Keratinocyte (primary cell): Measurements from ENCODE around the gene FXYD5. TPM values are rescaled to one million over a fixed set of nuclear protein-coding genes. Genes with fewer than 3 reads are reported as not detected.

Source experiments
- DNase-seq: peaks from one replicate; pipeline ENCODE4 v3.0.0-alpha.2; 2011; ENCODE audit warnings: low read depth, missing footprints, low spot score
- FAIRE-seq: peaks from 2 replicates; lab custom pipeline; 2011; peaks lifted over from hg19 to GRCh38; lab: Jason Lieb, UNC
- H2AFZ ChIP-seq: 2 replicates; pipeline ENCODE4 v1.6.0; 2012; ENCODE audit warnings: low read length, control low read depth, inconsistent platforms; ENCODE audit not compliant: control insufficient read depth
- H3K27ac ChIP-seq: 2 replicates; pipeline ENCODE4 v1.5.1; 2011; ENCODE audit warnings: low read length; ENCODE audit not compliant: control insufficient read depth, insufficient read depth
- H3K27me3 ChIP-seq: 3 replicates; pipeline ENCODE4 v1.6.0; 2011; ENCODE audit warnings: low read length; ENCODE audit not compliant: control insufficient read depth, insufficient read depth; ENCODE audit errors: extremely low read depth
- H3K36me3 ChIP-seq, 2 experiments: 2 replicates in 1 of 2; 3 replicates in 1 of 2; pipeline ENCODE4 v1.5.1; 2011; ENCODE audit warnings: low read length in 2 of 2, mild to moderate bottlenecking in 1 of 2; ENCODE audit not compliant: control insufficient read depth in 2 of 2, insufficient read depth in 2 of 2; ENCODE audit errors: extremely low read depth in 1 of 2
- H3K4me1 ChIP-seq: 3 replicates; pipeline ENCODE4 v1.5.1; 2011; ENCODE audit warnings: low read length; ENCODE audit not compliant: control insufficient read depth, insufficient read depth; ENCODE audit errors: extremely low read depth
- H3K4me2 ChIP-seq: 3 replicates; pipeline ENCODE4 v1.6.0; 2011; ENCODE audit warnings: low read depth, low read length; ENCODE audit not compliant: control insufficient read depth, insufficient read depth; ENCODE audit errors: extremely low read depth
- H3K4me3 ChIP-seq, 3 experiments: fragments of 200-600 bp in 1 of 3; sonication (generic) in 1 of 3; 2 replicates in 2 of 3; 3 replicates in 1 of 3; pipeline ENCODE4 v1.5.1; 2011 to 2016; ENCODE audit warnings: low read length in 3 of 3, mild to moderate bottlenecking in 3 of 3, control low read depth in 2 of 3, inconsistent platforms in 1 of 3, low read depth in 1 of 3, mixed read lengths in 1 of 3, mixed run types in 1 of 3, moderate library complexity in 1 of 3; ENCODE audit not compliant: control insufficient read depth in 2 of 3, insufficient read depth in 2 of 3; ENCODE audit errors: extremely low read depth in 1 of 3
- H3K79me2 ChIP-seq: 2 replicates; pipeline ENCODE4 v1.6.0; 2012; ENCODE audit warnings: low read length; ENCODE audit not compliant: control insufficient read depth, insufficient read depth
- H3K9ac ChIP-seq: 3 replicates; pipeline ENCODE4 v1.6.0; 2011; ENCODE audit warnings: low read length; ENCODE audit not compliant: control insufficient read depth, insufficient read depth; ENCODE audit errors: extremely low read depth
- H3K9me1 ChIP-seq: 3 replicates; pipeline ENCODE4 v1.6.0; 2011; ENCODE audit warnings: low read length; ENCODE audit not compliant: control insufficient read depth, insufficient read depth; ENCODE audit errors: extremely low read depth
- H3K9me3 ChIP-seq: 2 replicates; pipeline ENCODE4 v1.5.1; 2012; ENCODE audit warnings: low read depth, low read length; ENCODE audit not compliant: control insufficient read depth
- H4K20me1 ChIP-seq: 3 replicates; pipeline ENCODE4 v1.6.0; 2011; ENCODE audit warnings: low read length; ENCODE audit not compliant: control insufficient read depth, insufficient read depth; ENCODE audit errors: extremely low read depth
- CTCF ChIP-seq, 3 experiments: IDR thresholded peaks in 1 of 3; conservative IDR thresholded peaks in 1 of 3; optimal IDR thresholded peaks in 1 of 3; 2 replicates in 2 of 3; 3 replicates in 1 of 3; pipeline versions ENCODE3 to v1.5.1; 2011; ENCODE audit warnings: low read length in 3 of 3, mild to moderate bottlenecking in 3 of 3, moderate library complexity in 2 of 3, control low read depth in 1 of 3, inconsistent platforms in 1 of 3; ENCODE audit not compliant: insufficient read depth in 2 of 3; ENCODE audit errors: extremely low read depth in 1 of 3
- EZH2 ChIP-seq: IDR thresholded peaks from one replicate; pipeline ENCODE4 v1.6.1; 2012; ENCODE audit warnings: inconsistent platforms, mild to moderate bottlenecking, low read length, moderate library complexity
- dilution Hi-C: fragments of 300-500 bp; cut with MboI; formaldehyde crosslinking; loops from one replicate; pipeline ENCODE4 v1.7.0; 2020; ENCODE audit warnings: low sequenced_read_pairs; ENCODE audit not compliant: extremely low pct_ligation_motif_present
- polyA plus RNA-seq, 5 experiments: library from polyadenylated mRNA; depleted of rRNA in 3 of 5; stranded (reverse) in 3 of 5; stranded (forward) in 1 of 5; unstranded in 1 of 5; fragments of >200 nt; gene quantifications; 1 replicate in 1 of 5; 2 replicates in 3 of 5; 3 replicates in 1 of 5; pipeline versions ENCODE4 v1.2.1 to v1.2.3, GENCODE V29; 2011 to 2012; ENCODE audit warnings: missing spikeins in 2 of 5, low read depth in 1 of 5, low replicate concordance in 1 of 5

FXYD5 gene
- polyA plus RNA-seq, 1 donor (not counting 4 experiments of a cell fraction or from before 2014, with no cell fraction given): 122 TPM

DNA sequence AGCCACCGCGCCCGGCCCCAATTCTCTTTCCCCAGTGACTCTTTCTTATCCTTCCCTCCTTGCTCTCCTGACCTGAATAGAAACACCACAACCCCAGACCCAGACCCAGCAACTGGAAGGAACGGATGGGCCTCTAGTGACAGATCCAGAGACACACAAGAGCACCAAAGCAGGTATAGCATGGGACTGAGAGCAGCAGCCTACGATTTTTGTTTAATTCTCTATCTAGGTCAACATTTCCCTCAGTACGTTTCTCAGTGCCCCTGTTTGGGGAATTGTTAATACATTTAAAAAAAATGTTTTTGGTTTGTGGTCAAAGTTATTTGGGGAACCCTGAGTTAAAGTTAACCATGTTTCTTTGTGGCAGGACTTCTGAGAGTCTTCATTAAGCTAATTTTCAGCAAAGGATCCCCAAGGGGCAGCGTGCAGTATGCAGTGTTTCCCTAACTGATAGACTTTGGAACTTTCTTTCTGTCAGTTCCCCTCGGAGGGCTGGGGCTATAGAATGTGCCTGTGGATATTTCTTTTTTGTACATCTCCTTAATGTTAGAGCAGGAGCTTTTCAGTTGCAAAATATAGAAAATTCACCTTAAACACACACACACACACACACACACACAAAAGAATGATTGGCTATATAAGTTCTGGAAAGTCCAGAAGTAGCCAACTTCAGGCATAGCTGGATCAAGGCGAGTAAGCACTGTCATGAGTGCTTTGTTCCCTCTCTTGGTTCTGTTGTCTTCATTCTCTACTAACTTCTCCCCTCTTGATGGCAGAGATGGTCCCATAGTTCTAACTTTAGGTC, 6.3 kb downstream of the FXYD5 start:
- Histone ChIP-seq H2AFZ (no peak overlapping the region), H3K27me3 (no peaks in the 10 kb centered on the region), H3K79me2 (peaks cover 26% of the 10 kb centered on the region), H3K9me1 (no peaks in the 10 kb centered on the region), H3K9ac (no peak overlapping the region), H3K36me3 (peaks cover 38 to 77% of the 10 kb centered on the region in 2 experiments), H3K9me3 (peaks cover 24% of the 10 kb centered on the region), H4K20me1 (no peaks in the 10 kb centered on the region), H3K4me1 (peaks cover 24% of the 10 kb centered on the region), H3K27ac (no peak overlapping the region), H3K4me3 (no peak overlapping the region), H3K4me2 (no peak overlapping the region)
- dilution Hi-C loops: no loop called here
- FAIRE-seq (no peak), DNase-seq (no peak)
- no peak for TF ChIP-seq EZH2
- TF ChIP-seq CTCF (optimal IDR thresholded peaks at IDR 0.05 in 1 of 3, IDR thresholded peaks at IDR 0.05 in 1 of 3, conservative IDR thresholded peaks at IDR 0.05 in 1 of 3; ENCODE audit: extremely low read depth in 1 of 3, insufficient read depth in 2 of 3, low read length in 3 of 3): no peak

GRCh38 chr19:35161434-35161743, 6.9 kb downstream of the FXYD5 start:
- dilution Hi-C loops: no loop called here
- H3K36me3 ChIP-seq: peaks cover 43 to 81% of the 10 kb centered on the region in 2 experiments
- no peak overlapping the region for H2AFZ ChIP-seq
- H3K27ac ChIP-seq: no peak overlapping the region
- H3K27me3 ChIP-seq: no peaks in the 10 kb centered on the region
- H3K79me2 ChIP-seq: peaks cover 21% of the 10 kb centered on the region
- no peaks in the 10 kb centered on the region for H3K9me1 ChIP-seq
- no peak for TF ChIP-seq CTCF (optimal IDR thresholded peaks at IDR 0.05 in 1 of 3, IDR thresholded peaks at IDR 0.05 in 1 of 3, conservative IDR thresholded peaks at IDR 0.05 in 1 of 3; ENCODE audit: extremely low read depth in 1 of 3, insufficient read depth in 2 of 3, low read length in 3 of 3)
- TF ChIP-seq EZH2: no peak
- peaks cover 30% of the 10 kb centered on the region for H3K9me3 ChIP-seq
- no peak overlapping the region for H3K4me3 ChIP-seq
- H3K4me1 ChIP-seq: peaks cover 19% of the 10 kb centered on the region
- DNase-seq (no peak), FAIRE-seq (no peak)
- H3K9ac ChIP-seq: no peak overlapping the region
- no peaks in the 10 kb centered on the region for H4K20me1 ChIP-seq
- H3K4me2 ChIP-seq: no peak overlapping the region
